Stimulated activated CD8-positive, alpha-beta memory T cell treated with anti-CD3 and anti-CD28 coated beads, Interleukin-12 subunit alpha, Interleukin-12 subunit beta, amount 100 ng/mL, for 24 hours (primary cell): ENCODE measurements around the gene SLC25A51.

ENCODE experiments used
- DNase-seq: peaks from one replicate; pipeline ENCODE4 v3.0.0-alpha.2; 2020; ENCODE audit errors: extremely low read depth

The SLC25A51 gene

GRCh38 chr9:37937366-37937765 is 33.4 kb upstream of the SLC25A51 start:
- DNase-seq = no peak

GRCh38 chr9:37936965-37937364 is 33.0 kb upstream of the SLC25A51 start:
- no peak for DNase-seq

GRCh38 chr9:37936376-37936775 is 32.4 kb upstream of the SLC25A51 start:
- no peak for DNase-seq

- DNase-seq = no peak
Measured at GRCh38 chr9:37935096-37935495, 31.2 kb upstream of the SLC25A51 start.

GRCh38 chr9:37931592-37931991 is 27.7 kb upstream of the SLC25A51 start:
- no peak for DNase-seq

GRCh38 chr9:37929441-37929895 is 25.5 kb upstream of the SLC25A51 start:
- DNase-seq = no peak

GRCh38 chr9:37928552-37929430 is 24.9 kb upstream of the SLC25A51 start:
- DNase-seq = no peak

- DNase-seq = no peak
Measured at GRCh38 chr9:37927601-37928551, 23.9 kb upstream of the SLC25A51 start.

- no peak for DNase-seq
Measured at GRCh38 chr9:37927132-37927531, 23.2 kb upstream of the SLC25A51 start.

- no peak for DNase-seq
Measured at GRCh38 chr9:37926737-37927118, 22.8 kb upstream of the SLC25A51 start.

- DNase-seq = no peak
Measured at GRCh38 chr9:37925786-37926736, 22.1 kb upstream of the SLC25A51 start.

GRCh38 chr9:37925006-37925405 is 21.1 kb upstream of the SLC25A51 start:
- DNase-seq = no peak

- no peak for DNase-seq
Measured at GRCh38 chr9:37924538-37924937, 20.6 kb upstream of the SLC25A51 start.

GRCh38 chr9:37923796-37924427 is 20.0 kb upstream of the SLC25A51 start:
- DNase-seq = no peak

- no peak for DNase-seq
Measured at GRCh38 chr9:37923118-37923795, 19.3 kb upstream of the SLC25A51 start.

GRCh38 chr9:37922363-37923117 is 18.6 kb upstream of the SLC25A51 start:
- no peak for DNase-seq

GRCh38 chr9:37921546-37922300 is 17.8 kb upstream of the SLC25A51 start:
- DNase-seq = no peak

- DNase-seq = no peak
Measured at GRCh38 chr9:37921168-37921510, 17.2 kb upstream of the SLC25A51 start.
